ENCODE data around the gene MPV17L2.
"Not testable (repeated sequence)": the region's sequence is repeated elsewhere in the genome, so short reads cannot be mapped to it uniquely, and the experiment has no call there.

The MPV17L2 gene

GRCh38 chr19:18193388-18194180 is 566 bp downstream of the MPV17L2 start:
- no peak for DNase-seq (ENCODE audit: low spot score)

DNA sequence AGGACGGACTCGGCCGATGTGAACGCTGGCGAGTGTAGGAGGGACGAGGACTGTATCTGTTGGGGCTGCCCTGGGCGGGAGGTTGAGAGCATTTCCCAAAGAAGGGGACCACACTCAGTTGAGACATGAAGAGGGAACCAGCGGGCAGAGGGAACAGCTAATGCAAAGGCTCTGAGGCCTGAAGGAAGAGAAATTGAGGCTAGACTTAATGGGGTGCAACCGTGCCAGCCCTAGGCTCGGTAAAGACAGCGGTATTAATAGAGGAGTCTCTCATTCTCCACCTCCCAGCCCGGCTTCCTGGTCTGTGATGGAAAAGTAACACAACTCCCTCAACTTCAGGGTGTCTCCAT is 1.1 kb downstream of the MPV17L2 start:
- DNase-seq (ENCODE audit: low spot score) = no peak

GRCh38 chr19:18194554-18195238 is 1.7 kb downstream of the MPV17L2 start:
- no peak for DNase-seq (ENCODE audit: low spot score)

DNA sequence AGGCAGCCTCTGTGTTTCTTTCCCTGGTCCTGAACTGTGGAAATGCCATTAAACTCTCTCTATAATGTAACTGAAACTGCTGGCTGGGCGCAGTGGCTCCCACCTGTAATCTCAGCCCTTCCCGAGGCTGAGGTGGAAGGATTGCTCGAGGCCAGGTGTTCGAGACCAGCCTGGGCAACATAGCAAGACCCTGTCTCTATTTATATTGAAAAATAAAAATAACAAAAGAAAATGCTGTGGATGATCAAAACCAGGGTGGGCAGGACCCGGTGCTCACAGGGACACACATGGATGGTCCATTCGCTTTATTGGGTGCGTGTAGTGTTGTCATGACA is 3.5 kb downstream of the MPV17L2 start:
- DNase-seq (ENCODE audit: low spot score) = no peak

DNA sequence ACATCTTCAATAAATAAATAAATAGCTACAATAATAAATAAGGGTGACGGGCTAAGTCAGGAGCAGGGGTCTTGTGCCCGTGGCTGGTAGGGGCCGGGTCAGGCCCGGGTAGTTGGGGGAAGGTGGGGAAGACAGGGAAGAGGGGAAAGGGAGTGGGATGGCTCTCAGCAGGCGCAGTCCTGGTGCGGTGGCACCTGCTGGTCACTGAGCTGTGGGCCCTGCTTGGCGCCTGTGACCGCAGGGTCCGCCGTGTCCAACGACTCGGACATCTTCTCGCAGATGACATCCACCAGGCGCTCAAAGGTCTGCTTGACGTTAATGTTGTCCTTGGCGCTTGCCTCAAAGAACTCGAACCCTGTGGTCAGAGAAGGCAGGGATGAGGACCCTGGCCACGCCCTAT is 4.3 kb downstream of the MPV17L2 start:
- DNase-seq (ENCODE audit: low spot score) = no peak

GRCh38 chr19:18197941-18198340 is 4.9 kb downstream of the MPV17L2 start:
- DNase-seq (ENCODE audit: low spot score) = no peak

DNA sequence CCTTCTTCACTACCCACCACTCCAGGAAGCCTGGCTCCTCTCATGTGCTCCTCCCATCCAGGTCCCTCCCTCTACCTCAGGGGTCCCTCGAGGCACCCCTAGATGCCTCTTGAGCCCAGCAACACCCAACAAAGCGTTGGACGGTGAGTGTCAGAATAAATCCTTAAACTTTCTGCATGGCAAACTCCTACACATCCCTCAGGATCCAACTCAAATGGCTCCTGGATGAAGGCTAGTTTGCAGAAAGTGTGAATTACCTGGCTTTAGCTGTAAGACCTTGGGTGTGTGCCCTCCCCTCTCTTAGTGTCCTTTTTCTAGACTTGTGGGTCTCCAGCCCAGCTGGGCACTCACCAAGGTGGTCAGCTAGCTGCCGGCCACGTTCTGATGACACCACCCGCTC is 5.4 kb downstream of the MPV17L2 start:
- DNase-seq (ENCODE audit: low spot score) = no peak

DNA sequence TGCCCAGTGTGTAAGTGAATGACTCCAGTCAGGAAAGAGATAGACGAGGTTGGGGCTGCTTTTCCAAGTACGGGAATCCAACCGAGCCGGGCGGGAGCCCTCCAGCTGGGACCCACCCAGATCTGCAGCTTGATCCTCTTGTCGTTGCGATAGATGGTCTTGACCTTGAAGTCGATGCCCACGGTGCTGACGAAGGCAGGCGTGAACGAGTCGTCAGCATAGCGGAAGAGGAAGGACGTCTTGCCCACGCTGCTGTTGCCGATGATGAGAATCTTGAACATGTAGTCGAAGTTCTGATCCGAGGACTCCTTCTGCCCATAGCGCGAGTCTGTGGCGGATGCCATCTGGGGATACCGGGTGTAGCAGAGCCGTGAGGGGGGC is 9.4 kb downstream of the MPV17L2 start:
- peak; percentile 33 for DNase-seq (ENCODE audit: low spot score)

DNA sequence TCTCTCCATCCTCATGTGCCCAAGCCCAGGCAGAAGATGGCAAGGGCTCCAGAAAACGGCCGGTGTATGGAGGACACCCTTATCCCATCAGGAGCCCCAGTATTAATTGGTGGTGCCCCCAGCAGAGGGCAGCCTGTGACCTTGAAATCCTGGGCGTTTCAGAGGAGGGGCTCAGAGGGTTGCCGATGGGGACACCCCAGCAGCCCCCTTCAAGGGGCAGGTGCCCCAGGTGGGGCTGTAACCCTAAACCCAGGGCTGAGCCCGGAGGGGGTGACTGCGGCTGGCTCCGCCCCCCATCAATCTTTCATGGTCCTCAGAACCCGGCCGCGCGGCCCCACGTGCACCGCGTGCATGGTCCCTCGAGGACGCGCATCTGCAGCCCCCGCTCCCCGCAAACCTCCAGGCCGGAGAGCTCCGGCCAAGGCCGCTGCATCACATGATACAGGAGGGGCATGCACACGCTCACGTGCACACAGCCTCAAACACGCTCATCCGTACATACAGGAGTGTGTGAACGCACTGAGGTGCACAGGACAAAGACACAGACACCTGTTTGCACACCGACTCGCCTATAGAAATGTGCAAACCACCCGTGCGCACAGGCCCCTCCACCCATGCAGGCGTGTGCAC is 9.9 kb downstream of the MPV17L2 start:
- DNase-seq (ENCODE audit: low spot score) = peak; percentile 50

GRCh38 chr19:18203408-18203862 is 10.4 kb downstream of the MPV17L2 start:
- DNase-seq (ENCODE audit: low spot score) = peak; percentile 77

- DNase-seq (ENCODE audit: low spot score) = peak; percentile 100
Observed at GRCh38 chr19:18203863-18204393, 10.9 kb downstream of the MPV17L2 start, which contains the start of gene RAB3A. Gene RAB3A (minus strand): TSS chr19:18204042. CDS start chr19:18202740, 1,302 bp downstream.

DNA sequence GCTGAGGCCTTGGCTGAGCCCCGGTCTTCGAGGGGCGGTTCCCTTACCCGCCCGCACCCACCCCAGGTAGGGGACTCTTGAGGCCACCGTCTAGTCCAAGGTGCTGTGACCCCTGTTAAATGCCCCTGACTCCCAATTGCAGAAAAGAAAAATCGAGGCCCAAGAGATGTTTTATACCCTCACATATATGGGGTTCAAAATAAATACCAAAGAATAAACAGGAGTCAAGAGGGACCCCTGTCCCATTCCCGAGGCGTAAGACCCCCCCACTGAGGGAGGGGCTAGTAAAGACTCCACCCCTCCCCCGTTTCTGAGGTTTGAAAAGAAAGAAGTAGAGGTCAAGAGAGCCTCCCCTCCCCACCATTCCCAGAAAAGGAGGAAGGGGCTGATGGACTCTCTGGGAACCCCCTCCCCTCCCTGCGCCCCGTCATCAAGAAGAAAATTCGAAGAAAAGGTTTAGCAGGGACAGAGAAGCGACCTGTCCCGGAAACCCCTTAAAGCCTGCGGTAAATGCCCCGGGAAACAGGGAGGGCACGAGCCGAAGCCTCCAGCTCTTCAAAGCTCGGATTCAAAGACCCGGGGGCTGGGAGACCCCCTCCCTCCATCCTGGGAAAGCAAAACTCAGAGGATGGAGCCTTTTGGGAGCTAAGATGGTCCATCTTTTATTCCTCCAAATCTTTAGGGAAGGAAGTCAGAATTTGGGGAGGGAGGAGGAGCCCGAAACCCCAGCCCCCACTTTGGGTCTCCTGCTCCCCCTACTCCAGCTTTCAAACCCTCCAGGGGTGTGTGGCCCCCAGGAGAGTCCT is 11.6 kb downstream of the MPV17L2 start:
- DNase-seq (ENCODE audit: low spot score) = no peak

DNA sequence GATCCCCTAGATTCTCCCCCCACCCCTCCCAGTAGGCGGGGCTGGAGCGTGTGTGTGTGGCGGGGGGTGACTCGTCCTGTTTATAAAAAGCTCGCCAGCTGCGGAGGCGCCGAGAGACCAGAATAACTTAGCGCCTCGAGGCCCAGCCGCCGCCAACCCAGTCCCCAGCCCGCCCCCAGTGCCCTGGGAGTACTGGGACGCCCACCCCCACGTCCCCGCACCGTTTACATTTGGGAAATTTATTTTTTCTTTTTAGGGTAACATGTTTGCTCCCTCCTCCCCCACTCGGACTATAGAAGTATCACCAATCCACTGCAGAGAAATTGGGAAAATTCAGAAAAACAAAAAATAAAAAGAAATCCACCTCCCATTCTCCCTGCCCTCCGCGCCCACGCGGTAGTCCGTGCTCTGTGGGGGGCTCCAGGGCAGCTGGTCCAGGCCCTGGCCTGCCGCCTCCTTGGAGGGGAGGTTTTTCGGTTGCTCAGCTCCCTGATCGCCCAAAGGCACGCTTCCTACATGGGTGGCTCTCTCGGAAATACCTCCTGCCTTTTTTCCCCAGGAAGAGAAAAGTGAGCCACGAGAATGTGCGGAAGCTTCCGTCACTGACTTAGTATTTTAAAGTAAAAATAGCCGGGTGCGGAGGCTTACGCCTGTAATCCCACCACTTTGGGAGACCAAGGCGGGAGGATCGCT is 12.3 kb downstream of the MPV17L2 start:
- DNase-seq (ENCODE audit: low spot score) = peak; percentile 85

DNA sequence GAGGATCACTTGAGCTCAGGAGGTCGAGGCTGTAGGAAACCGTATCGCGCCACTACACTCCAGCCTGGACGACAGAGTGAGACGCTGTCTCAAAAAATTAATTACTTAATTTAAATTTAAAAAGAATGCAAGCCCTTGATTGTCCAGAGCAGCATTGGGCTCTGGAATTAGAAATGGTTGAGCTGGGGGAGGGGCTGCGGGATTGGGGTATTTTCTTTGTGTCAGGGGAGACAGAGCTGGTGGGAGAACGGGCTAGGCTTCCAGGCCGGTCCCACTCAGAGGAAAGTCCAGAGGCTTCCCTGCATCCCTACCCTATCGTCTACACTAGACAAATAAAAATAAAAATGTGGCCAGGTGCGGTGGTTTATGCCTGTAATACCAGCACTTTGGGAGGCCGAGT is 13.0 kb downstream of the MPV17L2 start:
- DNase-seq (ENCODE audit: low spot score) = no peak

- no peak for DNase-seq (ENCODE audit: low spot score)
Observed at GRCh38 chr19:18208098-18208951, 15.3 kb downstream of the MPV17L2 start.

DNA sequence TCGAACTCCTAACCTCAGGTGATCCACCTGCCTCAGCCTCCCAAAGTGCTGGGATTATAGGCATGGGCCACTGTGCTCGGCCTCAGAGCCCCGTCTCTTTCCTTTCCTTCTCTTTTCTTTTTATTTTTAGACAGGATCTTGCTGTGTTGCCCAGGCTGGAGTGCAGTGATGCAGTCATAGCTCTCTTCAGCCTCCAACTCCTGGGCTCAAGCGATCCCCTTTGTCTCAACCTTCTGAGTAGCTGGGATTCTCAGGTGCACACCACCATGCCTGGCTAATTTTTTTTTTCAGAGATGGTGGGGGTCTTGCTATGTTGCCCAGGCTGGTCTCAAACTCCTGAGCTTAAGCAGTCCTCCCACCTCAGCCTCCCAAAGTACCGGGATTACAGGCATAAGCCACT is 16.9 kb downstream of the MPV17L2 start:
- not testable (repeated sequence) for DNase-seq (ENCODE audit: low spot score)

GRCh38 chr19:18211683-18212082 is 18.7 kb downstream of the MPV17L2 start:
- no peak for DNase-seq (ENCODE audit: low spot score)

DNA sequence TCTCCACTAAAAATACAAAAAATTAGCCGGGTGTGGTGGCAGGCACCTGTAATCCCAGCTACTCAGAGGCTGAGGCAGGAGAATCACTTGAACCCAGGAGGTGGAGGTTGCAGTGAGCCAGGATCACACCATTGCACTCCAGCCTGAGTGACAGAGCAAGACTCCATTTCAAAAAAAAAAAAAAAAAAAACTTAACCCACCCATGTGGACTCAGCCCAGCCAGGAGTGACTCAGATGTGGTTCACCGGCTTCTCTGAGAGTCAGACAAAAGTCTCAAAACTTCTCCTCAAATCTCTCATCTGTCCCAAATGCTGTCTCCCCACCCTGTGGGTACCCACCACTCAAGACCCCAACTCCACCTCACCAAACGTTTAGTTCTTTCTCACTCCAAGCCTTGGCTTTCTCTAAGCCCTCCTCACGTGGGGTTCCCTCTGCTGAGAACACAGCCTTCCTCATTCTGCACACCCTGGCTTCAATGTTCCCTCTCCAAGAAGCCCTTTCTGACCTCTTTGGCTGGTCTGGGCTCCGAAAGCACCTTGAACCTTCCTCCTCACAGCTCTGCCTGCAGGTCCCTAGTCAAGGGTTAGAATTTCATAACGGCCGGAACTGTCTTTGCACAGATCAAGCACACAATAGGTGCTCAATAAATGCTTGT is 21.9 kb downstream of the MPV17L2 start:
- no peak for DNase-seq (ENCODE audit: low spot score)

DNA sequence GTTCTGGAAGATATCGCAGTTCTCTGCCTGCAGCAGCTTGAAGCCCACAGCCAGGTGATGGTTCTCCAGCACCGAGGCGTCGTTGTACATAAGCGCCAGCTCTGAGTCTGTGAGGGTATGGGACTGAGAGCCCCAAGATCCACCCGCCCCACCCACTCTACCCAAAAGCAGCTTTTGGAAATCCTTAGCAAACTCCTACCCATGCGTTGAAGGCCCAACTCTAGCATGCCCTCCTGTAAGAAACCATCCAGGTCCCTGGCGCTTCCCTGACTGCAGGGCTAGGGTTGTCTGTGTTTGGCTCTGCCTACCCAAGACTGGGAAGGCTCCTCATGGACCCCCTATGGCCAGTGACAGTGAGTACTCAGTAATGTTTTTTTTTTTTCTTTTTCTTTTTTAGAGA is 23.8 kb downstream of the MPV17L2 start:
- DNase-seq (ENCODE audit: low spot score) = no peak

GRCh38 chr19:18218159-18218558 is 25.1 kb downstream of the MPV17L2 start:
- no peak for DNase-seq (ENCODE audit: low spot score)
